ENCODE results near the gene PSG7. TPM values are rescaled to one million over a fixed set of nuclear protein-coding genes. Genes with fewer than 3 reads are reported as not detected.
"Not testable (repeated sequence)": the region's sequence is repeated elsewhere in the genome, so short reads cannot be mapped to it uniquely, and the experiment has no call there.

The PSG7 gene
- total and polyA plus RNA-seq, 10 of the 15 experiments (the other 5 are each of a cell fraction or from before 2014, with no cell fraction given) = not detected

GRCh38 chr19:42923106-42923505 is 13.9 kb downstream of the PSG7 start:
- H3K9ac ChIP-seq (ENCODE audit: control insufficient read depth, insufficient read depth, low read length); SMC1A ChIA-PET (ENCODE audit: uncharacterized antibody, unreplicated experiment); DNase-seq (ENCODE audit: low read depth, low spot score); H2AFZ ChIP-seq (ENCODE audit: control insufficient read depth, low read depth, low read length); POLR2A ChIA-PET; H3K27me3 ChIP-seq (replicated peaks in 1 of 2; ENCODE audit: control insufficient read depth in 2 of 2, insufficient read depth in 2 of 2, low read length in 1 of 2); RAD21 ChIA-PET (ENCODE audit: unreplicated experiment); H3K4me3 ChIP-seq; FAIRE-seq; H3K36me3 ChIP-seq (ENCODE audit: control insufficient read depth in 2 of 2, insufficient read depth in 2 of 2, low read length in 1 of 2); H4K20me1 ChIP-seq (ENCODE audit: control insufficient read depth, insufficient read depth); H3K27ac ChIP-seq (ENCODE audit: control insufficient read depth, insufficient read depth); in situ Hi-C loops (cut with MboI); ATAC-seq; H3K79me2 ChIP-seq (ENCODE audit: control insufficient read depth, insufficient read depth, low read length); H3K9me3 ChIP-seq (replicated peaks; ENCODE audit: control insufficient read depth, insufficient read depth, low read length); H3K4me1 ChIP-seq (ENCODE audit: control insufficient read depth, insufficient read depth, low read length); BruUV-seq (replicated peaks); intact Hi-C loops (cut with micrococcal nuclease; ENCODE audit: unreplicated experiment); H3K4me2 ChIP-seq (ENCODE audit: control insufficient read depth, insufficient read depth): not testable (repeated sequence)
- WGBS (ENCODE audit: insufficient coverage, insufficient replicate concordance, low lambda C conversion rate, missing lambda C conversion rate) = 18% methylated on average over 9 of the region's 9 CpGs
- TF ChIP-seq CTCF (IDR thresholded peaks at IDR 0.05 in 2 of 3, conservative IDR thresholded peaks at IDR 0.05 in 1 of 3; ENCODE audit: control insufficient read depth in 2 of 3, extremely low read depth in 1 of 3, insufficient read depth in 1 of 3, low read depth in 3 of 3, low read length in 3 of 3) (peak; percentile 43 to 70 (median 58); a peak in 5 of 6 replicates), RAD21 (IDR thresholded peaks at IDR 0.05; ENCODE audit: insufficient read depth, low read depth, low read length) (peak; percentile 5; the same call in 1 of the 2 replicates)
- CTCF ChIA-PET = interaction anchor here (0.8 to 1.4 kb wide), 3 partner anchors 9 to 608 kb away, joined by 3 to 5 read pairs (median 3); no protein-coding TSS in a partner anchor

- ATAC-seq; BruUV-seq (replicated peaks); SMC1A ChIA-PET (ENCODE audit: uncharacterized antibody, unreplicated experiment); H3K4me2 ChIP-seq (ENCODE audit: control insufficient read depth, insufficient read depth); H3K27ac ChIP-seq (ENCODE audit: control insufficient read depth, insufficient read depth); H2AFZ ChIP-seq (ENCODE audit: control insufficient read depth, low read depth, low read length); H3K9me3 ChIP-seq (replicated peaks; ENCODE audit: control insufficient read depth, insufficient read depth, low read length); H3K4me3 ChIP-seq; in situ Hi-C loops (cut with MboI); DNase-seq (ENCODE audit: low read depth, low spot score); RAD21 ChIA-PET (ENCODE audit: unreplicated experiment); CTCF ChIA-PET; H3K79me2 ChIP-seq (ENCODE audit: control insufficient read depth, insufficient read depth, low read length); POLR2A ChIA-PET; H3K36me3 ChIP-seq (ENCODE audit: control insufficient read depth in 2 of 2, insufficient read depth in 2 of 2, low read length in 1 of 2); FAIRE-seq; H4K20me1 ChIP-seq (ENCODE audit: control insufficient read depth, insufficient read depth); H3K4me1 ChIP-seq (ENCODE audit: control insufficient read depth, insufficient read depth, low read length); intact Hi-C loops (cut with micrococcal nuclease; ENCODE audit: unreplicated experiment); H3K9ac ChIP-seq (ENCODE audit: control insufficient read depth, insufficient read depth, low read length); H3K27me3 ChIP-seq (replicated peaks in 1 of 2; ENCODE audit: control insufficient read depth in 2 of 2, insufficient read depth in 2 of 2, low read length in 1 of 2): not testable (repeated sequence)
Measured at GRCh38 chr19:42920971-42921370, 16.0 kb downstream of the PSG7 start.

Measured in GM12878 (cell line).